Inflammatory macrophage (primary cell): ENCODE data around the gene SLFN11.
"Not testable (repeated sequence)": the region's sequence is repeated elsewhere in the genome, so short reads cannot be mapped to it uniquely, and the experiment has no call there.

Experiments
- DNase-seq, 2 donors: peaks; one replicate each; pipeline ENCODE4 v3.0.0-alpha.2; 2020 to 2022

SLFN11 gene

DNA sequence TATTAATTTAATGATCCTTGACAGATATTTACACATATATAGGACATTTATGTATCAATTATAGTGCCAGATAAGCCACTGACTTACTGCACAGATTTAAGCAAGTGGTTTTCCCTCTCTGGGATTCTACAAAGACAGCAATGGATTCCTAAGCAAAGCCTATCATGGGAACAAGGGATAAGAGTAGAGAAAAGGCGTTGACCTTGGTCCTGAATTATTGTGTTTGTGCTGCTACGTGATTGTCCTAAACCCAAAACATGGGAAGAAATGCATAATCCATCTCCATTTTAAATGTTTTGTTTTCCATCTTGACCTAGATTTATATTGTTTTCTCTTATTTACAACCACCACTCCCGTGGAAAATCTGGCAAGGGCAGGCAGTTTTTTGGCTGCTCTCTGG is 14.0 kb downstream of the SLFN11 start:
- DNase-seq = no peak

DNA sequence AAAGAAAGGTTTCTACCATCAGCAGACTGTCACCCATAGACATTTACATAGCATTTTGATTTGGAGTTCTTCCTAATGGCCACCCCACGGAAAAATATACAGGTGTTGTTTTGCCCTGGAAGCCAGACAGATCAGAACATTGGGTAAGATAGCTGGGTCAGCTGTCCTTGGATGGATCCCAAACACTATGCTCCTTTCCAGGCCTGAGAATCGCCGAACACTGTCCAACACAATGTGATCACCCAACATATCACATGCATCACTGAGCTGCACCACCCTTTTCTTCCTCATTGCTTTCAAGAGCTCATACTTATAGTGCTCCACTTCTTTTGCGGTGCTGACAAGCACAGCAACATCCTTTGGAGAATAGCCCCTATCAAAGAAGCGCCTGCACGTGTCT is 21.1 kb downstream of the SLFN11 start:
- DNase-seq = no peak

DNA sequence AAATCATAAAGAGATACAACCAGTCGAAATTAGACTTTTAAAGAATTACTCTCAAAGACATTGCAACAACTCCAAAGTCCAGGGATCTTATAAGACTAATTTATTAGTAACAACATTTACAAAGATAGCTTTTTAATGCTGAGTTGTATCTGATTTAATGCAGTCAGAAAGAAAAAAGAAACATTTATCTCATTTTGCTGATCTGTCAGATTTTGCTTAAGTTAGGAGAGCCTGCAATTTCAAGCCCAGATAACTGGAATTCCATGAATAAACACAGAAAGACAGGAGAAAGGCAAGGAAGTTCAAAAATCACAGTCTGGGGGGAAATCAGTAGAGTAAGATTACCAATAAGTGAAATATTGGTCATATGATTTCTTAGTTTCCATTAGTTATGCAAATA is 22.9 kb downstream of the SLFN11 start:
- no peak for DNase-seq

DNA sequence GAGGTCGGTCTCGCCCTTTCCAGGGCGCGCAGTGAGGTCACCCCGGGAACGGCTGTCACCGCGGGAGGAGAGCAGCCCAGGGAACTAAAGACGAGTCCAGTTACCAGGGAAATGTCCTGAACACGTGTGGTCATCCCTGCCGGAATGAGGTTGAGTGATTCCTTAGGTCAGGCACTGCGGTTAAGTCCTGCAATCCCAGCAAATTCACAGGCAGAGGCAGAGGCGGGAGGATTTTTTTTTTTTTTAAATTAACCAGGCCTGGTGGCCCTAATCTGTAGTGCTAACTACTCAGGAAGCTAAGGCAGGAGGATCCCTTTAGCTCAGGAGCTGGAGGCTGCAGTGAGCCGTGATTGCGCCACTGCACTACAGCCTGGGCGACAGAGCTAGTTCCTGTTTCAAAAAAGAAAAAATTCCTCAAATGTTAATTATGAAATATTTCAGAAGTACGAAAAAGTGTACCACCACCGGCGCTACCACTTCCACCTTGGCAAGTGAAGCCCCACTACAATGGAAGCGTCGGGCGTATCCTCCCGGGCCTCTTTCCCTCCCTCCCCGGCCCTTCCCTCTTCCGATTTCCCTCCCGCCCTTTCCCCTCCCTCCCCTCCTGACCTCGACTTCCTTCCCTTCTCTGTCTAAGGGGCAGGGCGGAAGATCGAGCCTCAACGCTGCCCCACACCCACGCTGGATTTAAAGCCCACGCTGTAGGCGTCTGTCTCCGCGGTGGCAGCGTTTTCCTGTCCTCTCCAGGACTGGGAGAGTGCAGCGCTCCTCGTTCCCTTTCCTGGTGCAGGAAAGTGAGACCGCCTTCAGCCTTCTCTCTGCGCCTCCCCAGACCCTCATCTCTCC is 27.3 kb downstream of the SLFN11 start:
- DNase-seq = peak; percentile 92 to 98

- DNase-seq = no peak
These were observed 27.9 kb downstream of the SLFN11 start for GRCh38 chr17:35345445-35345925.

GRCh38 chr17:35344262-35344661 is 29.2 kb downstream of the SLFN11 start:
- DNase-seq = peak in 1 of 2 donors; percentile 20

DNA sequence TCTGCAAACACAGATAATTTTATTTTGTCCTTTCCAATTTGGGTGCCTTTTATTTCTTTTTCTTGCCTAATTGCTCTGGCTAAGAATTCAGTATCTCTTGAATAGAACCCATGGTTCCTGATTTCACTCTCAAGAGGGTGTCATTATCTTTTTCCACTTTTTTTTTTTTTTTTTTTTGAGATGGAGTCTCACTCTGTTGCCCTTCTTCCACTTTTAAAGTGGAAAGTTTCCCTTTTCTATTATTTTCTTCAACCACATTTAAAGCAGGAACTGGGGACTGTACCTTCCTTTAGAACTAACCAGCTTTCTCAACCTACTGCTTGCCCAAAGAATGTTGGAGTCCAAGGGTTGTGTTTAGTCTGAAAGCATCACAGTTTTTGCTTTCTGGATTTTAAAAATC is 31.1 kb downstream of the SLFN11 start:
- DNase-seq = peak; percentile 26 to 43

- peak; percentile 88 to 92 for DNase-seq
These were observed 31.9 kb downstream of the SLFN11 start for GRCh38 chr17:35341411-35341992.

GRCh38 chr17:35338230-35338629 is 35.2 kb downstream of the SLFN11 start:
- DNase-seq = no peak

DNA sequence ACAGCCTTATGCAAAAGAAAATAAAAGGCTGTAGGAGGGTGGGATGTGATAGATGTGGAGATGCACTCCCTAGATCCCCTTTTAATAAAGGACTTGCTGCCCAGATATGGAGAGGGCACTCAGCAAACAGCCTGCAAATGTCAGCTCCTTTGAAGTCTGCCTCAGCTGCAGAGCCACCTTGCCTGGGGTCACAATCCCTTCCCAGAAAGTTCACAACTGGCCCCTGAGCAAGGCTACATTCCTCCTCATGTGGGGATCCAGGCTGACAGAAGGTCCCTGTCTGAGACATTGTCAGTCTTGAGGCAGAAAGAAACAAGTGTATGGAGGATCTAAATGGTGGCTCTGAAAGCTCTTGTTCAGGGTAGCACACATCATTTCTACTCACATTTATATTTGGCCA is 36.1 kb downstream of the SLFN11 start:
- no peak for DNase-seq

- not testable (repeated sequence) for DNase-seq
These were observed 39.8 kb downstream of the SLFN11 start for GRCh38 chr17:35333578-35333977.

DNA sequence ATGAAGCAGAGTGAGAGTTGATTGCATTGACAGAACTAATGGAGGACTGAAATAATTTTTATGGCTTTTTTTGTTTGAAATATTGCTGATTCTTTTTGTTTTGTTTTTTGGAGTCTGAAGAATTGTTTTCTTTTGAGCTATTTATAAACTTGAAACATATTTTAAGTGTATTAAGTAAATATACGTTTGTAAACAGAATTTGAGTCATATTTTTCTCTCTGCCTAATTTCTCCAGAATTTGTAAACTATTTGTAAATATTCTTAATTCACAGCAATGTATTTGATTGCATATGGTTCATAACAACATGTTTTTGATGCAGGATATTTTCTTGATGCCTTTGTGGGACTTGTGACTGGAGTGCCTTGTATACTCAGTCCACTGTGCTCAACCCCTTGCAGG is 50.7 kb downstream of the SLFN11 start:
- no peak for DNase-seq

DNA sequence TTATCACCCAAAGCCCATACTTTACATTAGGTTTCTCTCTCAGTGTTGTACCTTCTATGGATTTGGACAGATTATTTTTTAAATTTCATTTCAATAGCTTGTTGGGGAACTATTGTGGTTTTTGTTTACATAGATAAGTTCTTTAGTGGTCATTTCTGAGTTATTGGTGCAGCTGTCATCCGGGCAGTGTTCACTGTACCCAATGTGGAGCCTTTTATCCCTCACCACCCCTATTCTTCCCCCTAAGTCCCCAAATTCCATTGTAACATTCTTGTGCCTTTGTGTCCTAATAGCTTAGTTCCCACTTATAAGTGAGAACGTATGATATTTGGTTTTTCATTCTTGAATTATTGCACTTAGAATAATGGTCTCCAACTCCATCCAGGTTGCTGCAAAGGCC is 57.5 kb downstream of the SLFN11 start:
- DNase-seq = no peak

DNA sequence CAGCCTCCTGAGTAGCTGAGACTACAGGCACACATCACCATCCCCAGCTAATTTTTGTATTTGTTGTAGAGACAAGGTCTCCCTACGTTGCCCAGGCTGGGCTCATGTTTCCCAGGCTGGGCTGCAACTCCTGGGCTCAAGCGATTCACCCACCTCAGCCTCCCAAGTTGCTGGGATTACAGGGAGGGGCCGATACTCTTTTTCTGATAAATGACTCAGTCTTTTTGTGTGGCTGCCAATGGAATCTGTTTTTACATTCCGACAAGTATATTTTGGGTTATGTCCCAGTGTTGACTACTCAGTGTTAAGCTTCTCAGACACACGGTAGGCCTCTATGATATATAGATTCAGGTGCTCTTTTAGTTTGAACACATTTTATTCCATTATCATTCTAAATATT is 58.1 kb downstream of the SLFN11 start:
- DNase-seq = no peak

- no peak for DNase-seq
These were observed 58.8 kb downstream of the SLFN11 start for GRCh38 chr17:35314415-35315216.

DNA sequence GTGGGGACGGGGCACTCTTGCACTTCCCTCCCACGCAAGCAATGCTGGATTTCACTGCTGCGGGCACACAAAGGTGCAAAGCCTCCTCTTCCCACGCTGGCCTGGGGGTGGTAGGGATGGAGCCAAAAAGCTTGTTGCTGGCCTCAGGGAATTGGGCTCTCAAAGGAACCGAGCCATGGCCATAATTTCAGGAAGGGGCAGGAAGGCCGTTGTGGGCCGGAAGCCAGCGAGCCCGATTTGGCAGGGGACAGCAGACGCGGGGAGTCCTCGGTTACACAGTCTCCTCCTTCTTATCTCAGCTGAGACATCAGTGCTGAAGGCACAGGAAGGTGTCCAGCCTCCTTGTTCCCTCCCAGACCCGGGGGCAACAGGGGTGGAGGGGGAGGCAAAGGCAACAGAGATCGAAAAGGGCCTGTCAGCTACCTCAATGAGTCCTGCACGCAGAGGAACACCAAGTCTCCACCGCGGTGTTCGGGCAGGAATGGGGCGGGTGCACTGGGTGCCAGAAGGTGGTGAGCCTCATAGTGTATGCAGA is 59.5 kb downstream of the SLFN11 start:
- peak in 1 of 2 donors; percentile 4 for DNase-seq

GRCh38 chr17:35312790-35313711 is 60.4 kb downstream of the SLFN11 start:
- DNase-seq = peak; percentile 74 to 79

GRCh38 chr17:35312346-35312745 is 61.1 kb downstream of the SLFN11 start:
- DNase-seq = no peak

DNA sequence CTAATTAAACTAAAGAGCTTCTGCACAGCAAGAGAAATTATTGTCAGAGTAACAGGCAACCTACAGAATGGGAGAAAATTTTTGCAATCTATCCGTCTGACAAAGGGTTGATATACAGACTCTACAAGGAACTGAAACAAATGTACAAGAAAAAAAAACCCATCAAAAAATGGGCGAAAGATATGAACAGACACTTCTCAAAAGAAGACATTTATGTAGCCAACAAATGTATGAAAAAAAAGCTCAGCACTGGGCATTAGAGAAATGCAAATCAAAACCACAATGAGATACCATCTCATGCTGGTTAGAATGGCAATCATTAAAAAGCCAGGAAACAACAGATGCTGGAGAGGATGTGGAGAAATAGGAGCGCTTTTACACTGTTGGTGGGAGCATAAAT is 64.1 kb downstream of the SLFN11 start:
- DNase-seq = not testable (repeated sequence)
